WTC11 (cell line): ENCODE results near the gene MT1H.

Source experiments
- ESRRA ChIP-seq: sonication (generic); formaldehyde crosslinking; IDR thresholded peaks from 2 replicates; pipeline ENCODE4 v1.8.1; 2022; ENCODE audit warnings: mild to moderate bottlenecking, missing genetic modification reagents, borderline replicate concordance
- TCF7 ChIP-seq: sonication (generic); formaldehyde crosslinking; IDR thresholded peaks from 2 replicates; pipeline ENCODE4 v1.8.0; 2022; ENCODE audit warnings: mild to moderate bottlenecking, low read depth, missing genetic modification reagents, moderate library complexity
- ZNF232 ChIP-seq: sonication (generic); formaldehyde crosslinking; IDR thresholded peaks from 2 replicates; pipeline ENCODE4 v1.8.0; 2022; ENCODE audit warnings: mild to moderate bottlenecking, missing genetic modification reagents
- TF ChIP-seq, protein P1 (sequence below): fragments of 200-600 bp; IDR thresholded peaks from 2 replicates; pipeline ENCODE4 v1.8.0; 2022; ENCODE audit warnings: antibody characterized with exemption
- TF ChIP-seq, protein P2 (sequence below): sonication (generic); formaldehyde crosslinking; IDR thresholded peaks from 2 replicates; pipeline ENCODE4 v1.8.0; 2023; ENCODE audit warnings: missing genetic modification reagents, mild to moderate bottlenecking, borderline replicate concordance

DNA sequence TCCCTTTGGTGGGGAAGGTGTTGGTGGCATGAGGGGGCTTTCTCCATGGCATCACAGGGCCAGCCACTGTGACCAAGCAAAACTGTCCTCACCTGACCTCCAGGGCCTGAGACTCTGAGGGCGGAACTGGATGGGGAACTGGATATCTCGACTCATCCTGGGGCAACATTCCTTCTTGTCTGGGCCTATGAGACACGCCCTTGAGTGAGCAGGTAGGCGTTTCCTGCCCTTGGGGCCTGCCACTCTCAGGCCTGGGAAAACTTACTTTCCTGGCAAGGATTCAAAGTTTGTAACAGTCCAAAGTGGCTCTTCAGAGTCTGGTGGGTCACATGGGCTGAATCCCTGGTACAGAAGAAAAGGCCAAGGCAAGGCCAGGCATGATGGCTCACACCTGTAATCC lies 22.3 kb downstream of the MT1H start:
- TF ChIP-seq, protein P1, sequence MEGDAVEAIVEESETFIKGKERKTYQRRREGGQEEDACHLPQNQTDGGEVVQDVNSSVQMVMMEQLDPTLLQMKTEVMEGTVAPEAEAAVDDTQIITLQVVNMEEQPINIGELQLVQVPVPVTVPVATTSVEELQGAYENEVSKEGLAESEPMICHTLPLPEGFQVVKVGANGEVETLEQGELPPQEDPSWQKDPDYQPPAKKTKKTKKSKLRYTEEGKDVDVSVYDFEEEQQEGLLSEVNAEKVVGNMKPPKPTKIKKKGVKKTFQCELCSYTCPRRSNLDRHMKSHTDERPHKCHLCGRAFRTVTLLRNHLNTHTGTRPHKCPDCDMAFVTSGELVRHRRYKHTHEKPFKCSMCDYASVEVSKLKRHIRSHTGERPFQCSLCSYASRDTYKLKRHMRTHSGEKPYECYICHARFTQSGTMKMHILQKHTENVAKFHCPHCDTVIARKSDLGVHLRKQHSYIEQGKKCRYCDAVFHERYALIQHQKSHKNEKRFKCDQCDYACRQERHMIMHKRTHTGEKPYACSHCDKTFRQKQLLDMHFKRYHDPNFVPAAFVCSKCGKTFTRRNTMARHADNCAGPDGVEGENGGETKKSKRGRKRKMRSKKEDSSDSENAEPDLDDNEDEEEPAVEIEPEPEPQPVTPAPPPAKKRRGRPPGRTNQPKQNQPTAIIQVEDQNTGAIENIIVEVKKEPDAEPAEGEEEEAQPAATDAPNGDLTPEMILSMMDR: no peak
- TF ChIP-seq, protein P2, sequence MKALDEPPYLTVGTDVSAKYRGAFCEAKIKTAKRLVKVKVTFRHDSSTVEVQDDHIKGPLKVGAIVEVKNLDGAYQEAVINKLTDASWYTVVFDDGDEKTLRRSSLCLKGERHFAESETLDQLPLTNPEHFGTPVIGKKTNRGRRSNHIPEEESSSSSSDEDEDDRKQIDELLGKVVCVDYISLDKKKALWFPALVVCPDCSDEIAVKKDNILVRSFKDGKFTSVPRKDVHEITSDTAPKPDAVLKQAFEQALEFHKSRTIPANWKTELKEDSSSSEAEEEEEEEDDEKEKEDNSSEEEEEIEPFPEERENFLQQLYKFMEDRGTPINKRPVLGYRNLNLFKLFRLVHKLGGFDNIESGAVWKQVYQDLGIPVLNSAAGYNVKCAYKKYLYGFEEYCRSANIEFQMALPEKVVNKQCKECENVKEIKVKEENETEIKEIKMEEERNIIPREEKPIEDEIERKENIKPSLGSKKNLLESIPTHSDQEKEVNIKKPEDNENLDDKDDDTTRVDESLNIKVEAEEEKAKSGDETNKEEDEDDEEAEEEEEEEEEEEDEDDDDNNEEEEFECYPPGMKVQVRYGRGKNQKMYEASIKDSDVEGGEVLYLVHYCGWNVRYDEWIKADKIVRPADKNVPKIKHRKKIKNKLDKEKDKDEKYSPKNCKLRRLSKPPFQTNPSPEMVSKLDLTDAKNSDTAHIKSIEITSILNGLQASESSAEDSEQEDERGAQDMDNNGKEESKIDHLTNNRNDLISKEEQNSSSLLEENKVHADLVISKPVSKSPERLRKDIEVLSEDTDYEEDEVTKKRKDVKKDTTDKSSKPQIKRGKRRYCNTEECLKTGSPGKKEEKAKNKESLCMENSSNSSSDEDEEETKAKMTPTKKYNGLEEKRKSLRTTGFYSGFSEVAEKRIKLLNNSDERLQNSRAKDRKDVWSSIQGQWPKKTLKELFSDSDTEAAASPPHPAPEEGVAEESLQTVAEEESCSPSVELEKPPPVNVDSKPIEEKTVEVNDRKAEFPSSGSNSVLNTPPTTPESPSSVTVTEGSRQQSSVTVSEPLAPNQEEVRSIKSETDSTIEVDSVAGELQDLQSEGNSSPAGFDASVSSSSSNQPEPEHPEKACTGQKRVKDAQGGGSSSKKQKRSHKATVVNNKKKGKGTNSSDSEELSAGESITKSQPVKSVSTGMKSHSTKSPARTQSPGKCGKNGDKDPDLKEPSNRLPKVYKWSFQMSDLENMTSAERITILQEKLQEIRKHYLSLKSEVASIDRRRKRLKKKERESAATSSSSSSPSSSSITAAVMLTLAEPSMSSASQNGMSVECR (CRISPR knock-in tag): no peak
- TF ChIP-seq ZNF232 (CRISPR knock-in tag): no peak
- TF ChIP-seq ESRRA: no peak
- no peak for TF ChIP-seq TCF7
